Gastroesophageal sphincter (tissue), 3 donors: ENCODE results near the gene ALPG.

Experiments used
- EP300 ChIP-seq: sonication (generic); formaldehyde crosslinking; IDR thresholded peaks from one replicate; pipeline ENCODE4 v1.6.1; 2017; ENCODE audit warnings: antibody characterized with exemption, mild to moderate bottlenecking
- POLR2A ChIP-seq, 2 donors: fragments of 450-650 bp; IDR thresholded peaks; one replicate each; pipeline ENCODE4 v1.6.1; 2017; ENCODE audit warnings: antibody characterized with exemption in 2 of 2, mild to moderate bottlenecking in 2 of 2, moderate library complexity in 1 of 2
- POLR2AphosphoS5 ChIP-seq: sonication (generic); formaldehyde crosslinking; IDR thresholded peaks from one replicate; pipeline ENCODE4 v1.6.1; 2017; ENCODE audit warnings: antibody characterized with exemption
- TF ChIP-seq, protein P1 (sequence below), 4 experiments: fragments of 200-600 bp in 2 of 4; fragments of 450-650 bp in 2 of 4; sonication (generic) in 1 of 4; IDR thresholded peaks; one replicate each; pipeline ENCODE4 v1.5.1; 2017 to 2019; ENCODE audit warnings: antibody characterized with exemption in 4 of 4, mild to moderate bottlenecking in 2 of 4, moderate library complexity in 2 of 4

DNA sequence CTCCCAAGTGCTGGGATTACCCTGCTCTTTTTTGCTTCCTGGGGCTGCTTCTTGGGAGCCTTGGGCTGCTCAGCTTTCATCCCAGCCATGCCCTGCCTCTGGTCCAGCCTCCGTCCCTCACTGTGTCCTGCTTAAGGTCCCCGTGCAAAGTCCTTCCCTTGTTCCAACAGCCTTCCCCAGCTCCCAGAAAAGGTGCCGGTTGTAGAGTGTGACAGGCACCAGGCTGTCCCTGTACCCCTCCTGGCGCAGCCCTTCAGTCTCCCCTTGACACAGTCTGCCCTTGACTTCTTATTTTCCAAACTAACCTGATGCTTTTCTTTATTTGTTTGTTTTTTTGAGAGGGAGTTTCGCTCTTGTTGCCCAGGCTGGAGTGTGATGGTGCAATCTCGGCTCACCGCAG is 29.2 kb downstream of the ALPG start:
- TF ChIP-seq POLR2A (IDR thresholded peaks at IDR 0.05) = no peak
- TF ChIP-seq, protein P1, sequence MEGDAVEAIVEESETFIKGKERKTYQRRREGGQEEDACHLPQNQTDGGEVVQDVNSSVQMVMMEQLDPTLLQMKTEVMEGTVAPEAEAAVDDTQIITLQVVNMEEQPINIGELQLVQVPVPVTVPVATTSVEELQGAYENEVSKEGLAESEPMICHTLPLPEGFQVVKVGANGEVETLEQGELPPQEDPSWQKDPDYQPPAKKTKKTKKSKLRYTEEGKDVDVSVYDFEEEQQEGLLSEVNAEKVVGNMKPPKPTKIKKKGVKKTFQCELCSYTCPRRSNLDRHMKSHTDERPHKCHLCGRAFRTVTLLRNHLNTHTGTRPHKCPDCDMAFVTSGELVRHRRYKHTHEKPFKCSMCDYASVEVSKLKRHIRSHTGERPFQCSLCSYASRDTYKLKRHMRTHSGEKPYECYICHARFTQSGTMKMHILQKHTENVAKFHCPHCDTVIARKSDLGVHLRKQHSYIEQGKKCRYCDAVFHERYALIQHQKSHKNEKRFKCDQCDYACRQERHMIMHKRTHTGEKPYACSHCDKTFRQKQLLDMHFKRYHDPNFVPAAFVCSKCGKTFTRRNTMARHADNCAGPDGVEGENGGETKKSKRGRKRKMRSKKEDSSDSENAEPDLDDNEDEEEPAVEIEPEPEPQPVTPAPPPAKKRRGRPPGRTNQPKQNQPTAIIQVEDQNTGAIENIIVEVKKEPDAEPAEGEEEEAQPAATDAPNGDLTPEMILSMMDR (IDR thresholded peaks at IDR 0.05) = no peak
- TF ChIP-seq EP300 = no peak
- TF ChIP-seq POLR2AphosphoS5 = no peak
